Stomach (tissue), 4 donors: ENCODE results near the gene TLE6.
"Not testable (repeated sequence)": the region's sequence is repeated elsewhere in the genome, so short reads cannot be mapped to it uniquely, and the experiment has no call there.

Experiments
- CTCF ChIP-seq, 7 experiments: fragments of 450-650 bp in 4 of 7; fragments of 200-600 bp in 3 of 7; sonication (generic) in 3 of 7; IDR thresholded peaks; one replicate each; pipeline ENCODE4 v1.5.1; 2016 to 2019; ENCODE audit warnings: antibody characterized with exemption in 7 of 7, control low read depth in 2 of 7, mild to moderate bottlenecking in 1 of 7
- POLR2A ChIP-seq, 4 donors: fragments of 450-650 bp; IDR thresholded peaks; one replicate each; pipeline ENCODE4 v1.6.1; 2016; ENCODE audit warnings: antibody characterized with exemption in 4 of 4, control low read depth in 2 of 4, mild to moderate bottlenecking in 1 of 4, moderate library complexity in 1 of 4

DNA sequence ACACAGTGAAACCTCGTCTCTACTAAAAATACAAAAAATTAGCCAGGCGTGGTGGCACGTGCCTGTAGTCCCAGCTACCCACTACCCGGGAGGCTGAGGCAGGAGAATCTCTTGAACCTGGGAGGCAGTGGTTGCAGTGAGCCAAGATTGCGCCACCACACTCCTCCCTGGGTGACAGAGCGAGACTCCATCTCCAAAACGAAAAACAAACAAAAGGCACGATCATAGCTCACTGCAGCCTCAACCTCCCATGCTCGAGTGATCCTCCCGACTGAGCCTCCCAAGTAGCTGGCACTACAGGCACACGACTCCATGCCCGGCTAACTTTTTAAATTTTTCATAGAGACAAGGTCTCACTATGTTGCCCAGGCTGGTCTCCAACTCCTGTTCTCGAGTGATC lies 34.7 kb downstream of the TLE6 start:
- not testable (repeated sequence) for TF ChIP-seq CTCF, POLR2A (IDR thresholded peaks at IDR 0.05)
